Amniotic stem cell (primary cell): ENCODE data around the gene HSD17B7.
"Not testable (repeated sequence)": the region's sequence is repeated elsewhere in the genome, so short reads cannot be mapped to it uniquely, and the experiment has no call there.

Experiments
- DNase-seq: peaks from one replicate; lab custom pipeline; 2025; lab: John Stamatoyannopoulos, UW

The HSD17B7 gene, protein sequence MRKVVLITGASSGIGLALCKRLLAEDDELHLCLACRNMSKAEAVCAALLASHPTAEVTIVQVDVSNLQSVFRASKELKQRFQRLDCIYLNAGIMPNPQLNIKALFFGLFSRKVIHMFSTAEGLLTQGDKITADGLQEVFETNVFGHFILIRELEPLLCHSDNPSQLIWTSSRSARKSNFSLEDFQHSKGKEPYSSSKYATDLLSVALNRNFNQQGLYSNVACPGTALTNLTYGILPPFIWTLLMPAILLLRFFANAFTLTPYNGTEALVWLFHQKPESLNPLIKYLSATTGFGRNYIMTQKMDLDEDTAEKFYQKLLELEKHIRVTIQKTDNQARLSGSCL

GRCh38 chr1:162790303-162790984 is at the start of gene HSD17B7:
Gene HSD17B7, plus strand, starts transcription at chr1:162790702. Its CDS starts 99 bp downstream, at chr1:162790801.
- DNase-seq = peak; percentile 1

DNA sequence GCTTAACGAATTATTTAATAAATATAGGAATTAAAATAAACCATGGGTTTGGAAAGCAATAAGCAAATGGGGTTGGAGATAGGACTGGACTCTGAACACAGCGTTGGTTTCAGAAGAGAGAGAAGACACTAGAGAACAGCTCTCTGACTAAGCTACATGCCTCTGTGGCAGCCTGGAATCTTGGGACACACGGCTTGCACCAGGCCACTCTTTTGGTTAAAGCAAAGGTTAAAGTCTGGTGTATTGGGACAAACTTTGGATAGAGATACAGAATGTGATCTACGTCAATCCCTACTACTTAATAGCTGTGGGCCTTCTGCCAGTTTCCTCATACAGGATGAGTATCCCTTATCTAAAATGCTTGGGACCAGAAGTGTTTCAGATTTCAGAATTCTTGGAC is 49.7 kb upstream of the HSD17B7 start:
- no peak for DNase-seq

- no peak for DNase-seq
Measured at GRCh38 chr1:162741574-162741973, 48.9 kb upstream of the HSD17B7 start.

- DNase-seq = not testable (repeated sequence)
Measured at GRCh38 chr1:162746264-162746942, 44.1 kb upstream of the HSD17B7 start.

GRCh38 chr1:162753001-162753658 is 37.4 kb upstream of the HSD17B7 start:
- no peak for DNase-seq

GRCh38 chr1:162753998-162754585 is 36.4 kb upstream of the HSD17B7 start:
- DNase-seq = no peak

DNA sequence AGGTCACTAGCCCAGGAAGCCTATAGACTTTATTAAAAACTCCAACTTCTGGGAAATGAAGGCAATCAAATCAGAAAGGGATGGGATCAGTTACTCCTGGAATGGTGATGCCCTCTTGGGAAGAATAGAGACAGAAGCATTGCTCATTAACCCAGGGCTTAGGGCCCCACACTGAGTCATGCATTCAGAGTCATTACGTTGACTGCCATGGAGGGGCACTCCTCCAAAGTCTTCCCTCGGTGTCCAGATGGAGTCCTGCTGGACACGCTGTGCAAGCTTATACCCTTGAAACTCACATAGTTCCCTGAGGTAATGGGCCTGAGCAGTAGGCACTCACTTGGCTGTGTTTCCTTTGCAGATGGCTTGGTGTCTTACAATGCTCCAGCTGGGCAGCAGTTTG is 35.2 kb upstream of the HSD17B7 start:
- no peak for DNase-seq

- no peak for DNase-seq
Measured at GRCh38 chr1:162756523-162756922, 34.0 kb upstream of the HSD17B7 start.

- DNase-seq = no peak
Measured at GRCh38 chr1:162757476-162757875, 33.0 kb upstream of the HSD17B7 start.

DNA sequence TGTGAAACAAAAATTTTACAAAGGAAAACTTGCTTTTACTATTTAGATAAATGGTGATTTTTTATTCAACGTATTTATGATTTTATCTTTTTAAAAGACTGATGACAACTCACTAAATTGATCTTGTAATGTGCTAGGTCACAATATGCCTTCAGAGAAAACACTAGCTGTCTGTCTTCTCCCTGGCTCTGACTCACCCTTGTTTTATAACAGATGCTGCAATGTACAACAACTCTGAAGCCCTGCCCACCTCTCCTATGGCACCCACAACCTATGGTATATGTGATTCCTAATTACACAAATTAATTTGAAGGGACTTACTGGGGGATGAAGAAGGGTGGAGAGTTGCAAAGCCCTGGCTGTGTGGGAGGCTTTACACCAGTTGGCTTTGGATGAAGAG is 24.7 kb upstream of the HSD17B7 start:
- no peak for DNase-seq

DNA sequence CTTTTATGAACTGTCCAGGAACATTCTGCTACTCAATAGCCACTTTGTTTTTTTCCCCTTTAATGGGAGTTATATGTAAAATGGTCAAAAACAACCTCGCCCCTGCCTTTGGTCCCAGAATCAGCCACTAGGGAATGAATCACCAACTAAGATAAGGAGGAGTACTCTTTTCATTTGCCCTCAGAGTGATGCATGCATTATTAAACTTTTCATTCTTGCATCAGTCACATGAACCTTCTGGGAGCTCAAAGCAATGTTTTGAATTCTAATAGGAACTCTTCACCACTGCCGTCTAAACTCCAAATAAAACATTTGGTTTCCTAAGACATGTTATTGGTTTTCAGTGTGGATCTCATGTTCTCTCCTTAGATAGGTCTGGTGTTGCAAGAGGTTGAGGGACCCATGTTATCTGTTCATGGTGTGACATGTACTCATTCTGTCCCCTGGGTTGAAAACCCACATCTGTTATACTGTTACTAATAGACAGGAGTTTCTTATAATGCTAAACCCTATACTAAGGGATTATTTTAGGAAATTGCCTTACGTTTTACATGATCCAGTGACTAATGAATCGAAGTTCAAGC is 17.8 kb upstream of the HSD17B7 start:
- DNase-seq = peak; percentile 25

DNA sequence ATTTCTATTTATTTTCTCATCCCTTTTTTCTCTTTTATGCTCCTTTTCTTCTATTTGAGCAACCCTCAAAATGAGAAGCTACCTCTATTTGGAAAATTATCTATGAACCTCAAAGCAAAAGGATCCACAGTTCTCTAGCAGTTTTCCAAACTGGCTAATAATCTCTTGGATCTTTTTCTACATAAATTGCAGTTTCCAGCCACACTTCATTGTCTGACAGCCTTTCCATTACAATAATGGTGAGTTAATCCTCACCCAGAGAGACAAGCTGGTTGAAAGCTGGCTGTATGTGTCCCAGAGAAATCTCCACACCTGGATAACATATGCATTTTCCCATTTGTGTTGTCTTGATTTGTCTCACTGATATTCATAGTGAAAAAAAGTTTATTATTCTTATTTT is 16.5 kb upstream of the HSD17B7 start:
- no peak for DNase-seq

DNA sequence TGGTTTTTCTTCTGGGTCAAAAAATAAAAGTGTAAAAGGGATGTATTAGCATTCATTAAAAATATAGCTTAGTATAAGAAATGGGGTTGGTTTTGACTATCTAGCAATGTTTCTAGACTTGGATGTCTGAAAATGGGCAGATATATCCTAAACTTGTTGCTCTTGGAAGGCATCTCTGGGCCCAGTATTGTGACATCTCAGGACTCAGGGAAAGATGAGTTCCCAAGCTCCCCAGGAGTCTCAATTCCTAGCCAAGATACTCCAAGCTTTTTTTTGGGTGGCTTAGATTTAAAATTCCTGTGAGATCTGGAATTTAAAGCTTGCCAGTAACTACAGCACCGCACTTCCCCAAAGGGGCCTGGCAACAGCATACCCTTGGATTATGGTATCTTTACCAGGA is 11.5 kb upstream of the HSD17B7 start:
- no peak for DNase-seq

DNA sequence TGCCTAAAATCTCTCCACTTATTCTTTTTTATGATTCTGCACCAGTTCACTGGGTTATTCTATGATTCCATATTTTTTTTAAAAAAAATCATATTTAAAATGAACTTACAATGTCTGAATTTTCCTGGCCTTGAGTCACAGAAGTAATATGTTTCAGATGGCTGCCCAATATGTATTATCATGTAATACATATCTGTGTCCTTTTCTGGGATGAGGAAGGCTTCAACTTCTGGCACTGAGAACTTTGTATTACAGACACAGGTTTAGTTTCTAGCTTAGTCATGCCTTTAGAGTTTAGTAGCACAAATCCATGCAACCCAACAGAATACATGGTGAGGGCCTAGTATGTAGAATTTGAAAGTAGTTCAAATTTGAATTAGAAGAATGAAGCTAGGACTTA is 7.8 kb upstream of the HSD17B7 start:
- no peak for DNase-seq

DNA sequence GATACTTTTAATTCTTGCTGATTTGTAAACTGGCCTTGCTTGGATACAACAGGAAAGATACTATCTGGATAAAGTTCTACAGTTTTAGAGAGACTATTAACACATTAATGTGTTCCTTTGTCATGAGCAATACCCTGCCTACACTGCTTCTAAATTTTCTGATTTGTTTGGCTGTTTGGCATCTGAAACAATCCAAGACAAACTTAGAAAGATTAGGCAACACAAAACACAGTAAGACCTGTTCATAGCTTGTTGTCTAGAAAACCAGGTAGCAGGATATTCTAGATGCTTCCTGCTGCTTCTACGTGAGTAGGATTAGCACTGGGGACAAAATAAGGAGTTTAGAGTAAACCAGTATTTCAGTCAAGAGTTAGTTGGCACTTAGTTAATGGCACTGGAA is 5.6 kb upstream of the HSD17B7 start:
- DNase-seq = not testable (repeated sequence)

DNA sequence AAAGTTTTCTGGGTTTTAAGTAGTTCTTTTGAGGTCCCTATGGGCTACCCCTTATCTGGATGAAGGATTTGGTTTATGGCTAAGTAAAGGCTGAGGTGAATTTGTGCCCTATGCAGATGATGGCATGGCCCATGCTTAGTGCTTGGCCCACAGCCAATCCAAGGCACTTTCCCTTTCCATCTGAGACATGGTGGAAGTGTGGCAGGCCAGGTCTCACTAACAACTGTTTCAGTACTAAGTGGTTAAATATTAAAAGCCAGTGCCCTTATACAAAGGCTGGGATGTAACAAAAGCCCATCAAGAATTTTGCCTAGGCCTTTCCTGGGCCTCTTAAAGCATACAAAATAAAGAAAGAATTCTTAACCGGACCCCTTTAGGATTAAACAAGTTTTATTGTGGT is 1.7 kb upstream of the HSD17B7 start:
- not testable (repeated sequence) for DNase-seq

- not testable (repeated sequence) for DNase-seq
Measured at GRCh38 chr1:162790985-162791357, 469 bp downstream of the HSD17B7 start.

DNA sequence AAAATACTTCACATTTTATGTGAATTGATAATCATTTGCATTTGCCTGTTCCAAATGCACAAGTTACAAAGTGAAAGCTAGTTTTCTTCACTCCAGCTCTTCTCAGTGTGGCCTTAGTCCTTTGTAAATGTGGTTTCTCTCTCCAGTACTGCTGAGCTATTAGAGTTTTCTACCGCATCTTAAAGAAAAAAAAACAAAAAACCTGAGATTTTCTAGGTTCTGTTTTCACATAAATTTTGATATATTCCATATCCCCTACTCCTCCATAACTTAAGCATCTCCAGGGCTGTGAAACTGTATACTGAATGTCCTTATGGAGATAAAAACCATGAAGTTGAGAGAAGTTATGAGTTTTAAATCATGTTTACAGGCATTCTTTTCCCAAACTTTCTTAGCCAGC is 3.8 kb downstream of the HSD17B7 start:
- not testable (repeated sequence) for DNase-seq

- not testable (repeated sequence) for DNase-seq
Measured at GRCh38 chr1:162796617-162797279, 6.2 kb downstream of the HSD17B7 start.

GRCh38 chr1:162799995-162800830 is 9.7 kb downstream of the HSD17B7 start:
- DNase-seq = peak; percentile 46
